ENCODE measurements around the gene SIGLEC8.
"Not testable (repeated sequence)": the region's sequence is repeated elsewhere in the genome, so short reads cannot be mapped to it uniquely, and the experiment has no call there.

Gene SIGLEC8

DNA sequence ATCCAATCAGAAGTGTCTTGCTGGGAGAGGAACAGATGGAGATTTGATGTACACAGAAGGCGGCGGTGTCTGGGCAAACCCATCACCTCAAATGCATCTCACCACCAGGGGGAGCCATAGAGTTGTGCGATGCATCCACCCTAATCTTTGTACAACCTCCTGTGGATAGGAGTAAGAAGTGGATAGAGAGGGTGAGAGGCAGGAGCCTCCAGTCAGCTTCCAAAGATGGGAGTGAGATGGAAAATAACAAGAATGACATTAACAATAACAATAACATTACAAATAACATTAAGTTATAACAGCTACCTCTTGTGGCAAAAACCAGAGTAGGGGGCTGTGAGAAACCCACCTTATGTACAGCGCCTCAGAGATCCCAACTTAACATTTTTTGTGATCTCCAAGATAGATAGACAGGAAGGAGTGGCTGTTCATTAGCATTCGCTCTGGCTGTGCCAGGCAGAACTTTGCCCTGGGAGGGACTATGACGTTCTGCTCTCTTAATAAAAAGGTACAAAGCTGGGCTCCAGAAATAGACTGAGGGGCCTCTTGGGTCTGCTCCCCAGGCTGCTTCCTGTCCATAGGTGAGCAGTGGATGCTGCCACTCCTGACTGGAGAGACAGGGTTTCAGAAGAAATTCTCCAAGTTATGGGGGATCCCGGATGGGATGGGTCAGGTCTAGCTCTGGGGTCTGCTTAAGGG, 14.9 kb upstream of the SIGLEC8 start:
- DNase-seq (ENCODE audit: low read depth), result peak; percentile 83

DNA sequence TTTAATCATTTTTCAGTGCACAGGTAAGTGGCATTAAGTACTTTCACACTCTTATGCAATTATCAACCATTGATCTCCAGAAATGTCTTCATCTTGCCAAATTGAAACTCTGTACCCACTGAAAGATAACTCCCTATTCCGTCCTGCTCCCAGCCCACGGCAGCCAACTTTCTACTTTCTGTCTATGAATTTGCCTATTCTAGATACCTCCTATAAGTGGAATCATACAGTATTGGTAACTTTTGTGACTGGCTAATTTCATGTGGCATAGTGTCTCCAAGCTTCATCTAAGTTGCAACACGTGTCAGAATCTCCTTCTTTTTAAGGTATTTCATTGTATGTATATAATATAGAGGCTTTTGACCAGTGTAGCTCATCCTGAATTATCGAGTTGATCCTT, 14.4 kb upstream of the SIGLEC8 start:
- no peak for DNase-seq (ENCODE audit: low read depth)

DNA sequence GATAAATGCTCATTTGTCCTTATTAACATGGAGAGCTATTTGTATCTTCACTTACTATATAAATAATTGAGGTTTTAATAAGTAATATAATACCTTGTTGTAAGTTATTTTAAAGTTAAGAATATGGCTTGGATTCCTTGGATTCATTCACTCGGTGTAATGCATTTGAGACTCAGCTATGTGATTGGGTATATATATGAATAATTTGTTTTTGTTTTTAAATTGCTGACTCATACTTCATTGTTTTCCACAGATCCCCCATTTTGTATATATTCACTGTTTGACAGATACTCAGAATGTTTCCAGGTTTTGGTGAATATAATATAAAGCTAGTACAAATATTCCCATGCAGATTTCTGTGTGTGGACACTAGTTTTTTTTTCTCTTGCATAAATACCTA, 13.3 kb upstream of the SIGLEC8 start:
- no peak for DNase-seq (ENCODE audit: low read depth)

DNA sequence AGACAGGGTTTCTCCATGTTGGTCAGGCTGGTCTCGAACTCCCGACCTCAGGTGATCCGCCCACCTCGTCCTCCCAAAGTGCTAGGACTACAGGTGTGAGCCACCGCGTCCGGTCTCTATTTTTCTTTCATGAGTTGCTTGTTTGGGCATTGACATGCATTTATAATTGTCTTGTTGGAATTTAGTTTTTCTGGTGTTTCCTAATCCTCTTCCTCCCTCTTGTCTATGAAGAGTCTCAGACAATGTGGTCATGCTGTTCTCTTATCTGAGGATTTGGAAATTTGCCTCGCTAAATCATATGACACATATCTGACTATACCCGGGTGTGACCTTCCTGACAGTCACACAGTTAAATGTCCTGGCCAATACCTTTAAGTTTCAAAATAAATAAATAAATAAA, 12.7 kb upstream of the SIGLEC8 start:
- DNase-seq (ENCODE audit: low read depth), result no peak

DNA sequence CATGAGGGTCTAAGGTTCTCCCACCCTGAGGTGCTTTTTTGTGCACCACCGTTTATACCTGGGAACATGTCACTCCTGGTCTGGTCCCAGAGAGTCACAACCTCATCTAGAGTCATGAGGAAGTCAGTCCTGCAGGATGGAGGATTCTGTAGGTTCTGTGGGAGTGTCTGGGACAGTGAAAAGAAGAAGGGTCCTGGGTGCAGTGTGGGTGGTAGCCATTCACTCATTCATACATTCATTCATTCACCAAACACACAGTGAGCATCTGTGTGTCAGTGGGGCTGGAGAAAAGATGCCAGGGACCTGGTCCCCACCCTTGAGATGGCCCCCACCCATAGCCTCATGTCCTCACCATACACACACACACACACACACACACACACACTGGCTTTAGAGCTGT, 11.4 kb upstream of the SIGLEC8 start:
- no peak for DNase-seq (ENCODE audit: low read depth)

DNA sequence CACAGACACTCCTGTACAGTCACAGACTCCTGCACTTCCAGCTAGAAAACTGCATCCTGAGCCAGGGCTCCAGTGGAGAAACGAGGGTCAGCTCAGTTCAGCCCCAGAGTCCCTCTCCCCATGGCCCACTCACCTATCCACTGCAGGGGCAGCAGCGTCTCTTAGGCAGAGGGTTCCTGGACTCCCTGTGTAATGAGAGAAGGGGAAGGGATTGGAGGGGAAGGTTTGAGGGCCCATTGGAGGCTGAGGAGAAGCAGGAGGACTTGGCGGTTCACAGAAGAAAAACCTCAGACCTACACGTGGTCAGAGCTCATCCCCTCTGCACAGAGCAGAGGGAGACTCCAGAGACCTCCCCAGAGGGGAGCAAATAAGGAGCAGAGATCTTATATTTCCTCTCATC, 10.9 kb upstream of the SIGLEC8 start:
- DNase-seq (ENCODE audit: low read depth), result no peak

DNA sequence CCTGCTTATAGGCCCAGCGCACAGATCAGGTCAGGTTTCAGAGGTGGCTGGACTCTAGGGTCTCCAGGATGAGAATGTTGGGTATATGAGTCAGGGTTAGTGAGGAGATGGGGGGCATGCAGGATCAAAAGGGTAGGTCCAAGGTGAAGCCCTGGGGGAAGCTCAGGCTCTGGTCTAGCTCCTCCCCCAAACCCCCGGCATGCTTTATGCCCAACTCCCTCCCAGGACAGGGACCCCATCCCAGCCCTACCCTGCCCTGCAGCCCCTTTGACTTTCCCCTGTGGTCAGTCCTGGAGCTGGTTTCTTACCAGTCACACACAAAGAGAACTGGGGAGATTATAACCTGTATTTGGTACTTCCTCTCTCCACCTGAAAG, 10.3 kb upstream of the SIGLEC8 start:
- no peak for DNase-seq (ENCODE audit: low read depth)

DNA sequence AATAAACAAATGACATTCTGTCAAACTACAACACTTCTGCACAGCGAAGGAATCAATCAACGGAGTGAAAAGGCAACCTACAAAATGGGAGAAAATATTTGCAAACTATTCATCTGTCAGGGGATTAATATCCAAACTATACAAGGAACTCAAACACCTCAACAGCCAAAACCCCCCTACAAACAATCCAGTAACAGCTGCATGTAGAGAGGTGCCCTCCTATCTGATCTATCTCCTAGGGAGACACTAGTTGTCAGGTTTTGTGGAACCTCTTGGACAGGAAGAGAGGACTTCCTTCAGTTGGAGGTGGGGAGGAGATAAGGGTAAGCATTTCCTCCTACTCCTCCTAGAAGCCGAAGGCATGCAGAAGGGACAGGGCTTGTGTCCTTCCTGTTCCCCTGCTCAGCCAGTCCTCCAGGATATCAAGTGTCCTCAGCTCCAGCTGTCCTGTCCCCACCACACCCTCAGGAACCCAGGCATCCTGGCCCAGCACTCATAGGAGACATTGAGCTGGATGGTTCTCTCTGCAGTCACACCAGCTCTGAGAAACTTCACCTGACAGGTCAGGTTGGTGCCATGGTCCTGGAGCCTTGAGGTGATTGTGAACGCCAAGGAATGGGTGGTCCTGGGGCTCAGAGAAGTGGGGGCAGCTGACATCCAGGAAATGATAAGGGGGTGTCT, 9.8 kb upstream of the SIGLEC8 start:
- DNase-seq (ENCODE audit: low read depth), result no peak

DNA sequence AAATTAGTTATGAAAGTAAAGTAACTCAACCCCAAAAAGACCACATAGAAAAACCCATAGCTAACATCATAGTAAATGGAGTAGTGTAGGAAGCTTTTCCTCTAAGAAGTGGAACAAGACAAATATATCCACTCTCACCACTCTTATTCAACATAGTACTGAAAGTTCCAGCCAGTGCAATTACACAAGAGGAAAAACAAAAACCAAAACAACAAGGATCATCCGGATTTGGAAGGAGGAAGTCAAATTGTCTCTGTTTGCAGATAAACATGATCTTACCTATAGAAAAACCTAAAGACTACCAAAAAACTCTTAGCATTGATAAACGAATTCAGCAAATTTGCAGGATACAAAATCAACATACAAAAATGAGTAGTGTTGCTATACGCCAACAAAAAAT, 8.5 kb upstream of the SIGLEC8 start:
- DNase-seq (ENCODE audit: low read depth), result no peak

DNA sequence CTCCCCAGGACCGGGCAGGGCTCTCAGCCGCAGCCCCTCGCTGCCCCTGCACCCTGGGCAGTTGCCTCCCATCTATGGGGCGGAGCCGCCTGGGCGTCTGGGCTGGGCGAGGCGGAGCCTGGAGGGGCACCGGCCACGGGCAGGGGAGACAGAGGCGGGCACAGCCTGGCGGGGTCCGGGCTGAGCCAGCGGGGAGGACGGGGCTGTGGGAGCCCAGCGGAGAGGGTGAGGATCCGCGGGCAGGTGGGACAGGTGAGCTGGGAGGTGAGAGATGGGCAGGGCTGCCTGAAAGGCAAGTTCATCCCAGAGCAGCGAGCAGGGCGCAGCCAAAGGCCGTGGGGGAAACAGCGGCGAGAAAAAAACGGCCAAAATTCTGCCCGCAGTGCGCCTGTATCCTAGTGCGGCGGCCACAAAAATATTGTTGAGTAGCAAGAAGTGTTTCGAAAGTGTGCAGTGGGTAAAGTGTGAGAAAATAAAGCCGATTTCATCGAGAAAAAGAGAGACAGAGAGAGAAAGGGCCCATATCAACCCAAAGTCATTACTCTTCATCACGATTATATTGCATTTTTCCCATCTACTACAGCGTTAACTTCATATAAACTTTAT, 5.8 kb upstream of the SIGLEC8 start:
- not testable (repeated sequence) for DNase-seq (ENCODE audit: low read depth)

DNA sequence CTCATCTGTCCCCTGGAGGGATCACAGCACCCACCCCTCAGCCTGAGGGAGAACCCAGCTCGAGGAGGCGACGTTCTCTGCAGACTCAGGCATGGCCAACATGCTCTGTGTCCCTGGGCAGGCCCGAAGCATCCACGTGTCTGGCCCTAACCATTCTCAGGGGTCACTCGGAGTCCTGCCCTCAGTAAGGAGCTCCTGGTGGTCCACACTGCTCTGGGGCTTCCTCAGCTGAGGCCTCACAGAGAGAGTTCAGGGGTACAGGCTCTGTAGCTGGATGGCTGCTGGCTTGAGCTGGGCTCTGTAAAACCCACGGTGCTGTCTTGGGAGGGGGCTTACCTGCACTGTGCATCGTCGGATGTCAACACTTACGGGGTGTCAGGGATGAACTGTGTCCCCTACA, 4.4 kb upstream of the SIGLEC8 start:
- DNase-seq (ENCODE audit: low read depth), result no peak

DNA sequence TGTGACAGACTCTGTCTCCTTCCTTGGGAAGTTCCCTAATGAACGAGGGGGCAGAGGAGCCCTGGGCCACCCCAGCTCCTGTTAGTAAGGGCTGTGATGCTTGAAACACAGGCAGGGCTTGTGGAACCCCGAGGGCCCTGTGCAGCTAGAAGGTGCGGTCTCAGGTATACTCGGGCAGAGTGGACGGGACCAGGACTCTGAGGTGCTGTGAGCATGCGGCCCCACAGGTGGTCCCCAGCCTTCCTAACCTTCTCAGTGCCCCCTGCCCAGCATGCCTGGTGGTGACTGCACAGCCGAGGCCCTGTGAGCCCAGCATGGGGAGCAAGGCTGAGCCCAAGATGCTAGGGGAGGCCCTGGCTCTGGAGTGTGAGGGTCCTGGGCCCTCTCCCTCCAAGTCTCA, 4.0 kb upstream of the SIGLEC8 start:
- DNase-seq (ENCODE audit: low read depth), result no peak

DNA sequence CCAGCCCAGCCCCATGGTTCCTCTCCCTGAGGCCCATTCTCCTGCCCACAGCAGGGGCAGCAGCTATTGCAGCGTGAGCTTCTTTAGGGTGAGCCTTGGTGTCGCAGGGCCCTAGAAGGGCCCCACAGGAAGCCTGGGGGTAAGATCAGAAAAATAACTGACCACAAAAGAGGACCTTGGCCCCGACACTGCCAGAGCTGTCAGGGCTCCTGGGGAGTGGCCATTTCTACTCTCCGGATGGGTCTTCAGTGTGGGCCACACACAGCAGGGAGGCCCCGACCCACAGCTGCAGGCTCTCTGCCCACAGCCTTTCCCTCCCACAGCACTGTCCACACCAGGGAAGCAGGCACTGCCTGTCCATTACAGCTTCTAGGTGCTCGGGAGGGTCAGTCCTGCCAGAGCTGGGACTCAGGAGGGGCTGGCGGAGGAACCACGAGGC, 3.5 kb upstream of the SIGLEC8 start:
- no peak for DNase-seq (ENCODE audit: low read depth)

DNA sequence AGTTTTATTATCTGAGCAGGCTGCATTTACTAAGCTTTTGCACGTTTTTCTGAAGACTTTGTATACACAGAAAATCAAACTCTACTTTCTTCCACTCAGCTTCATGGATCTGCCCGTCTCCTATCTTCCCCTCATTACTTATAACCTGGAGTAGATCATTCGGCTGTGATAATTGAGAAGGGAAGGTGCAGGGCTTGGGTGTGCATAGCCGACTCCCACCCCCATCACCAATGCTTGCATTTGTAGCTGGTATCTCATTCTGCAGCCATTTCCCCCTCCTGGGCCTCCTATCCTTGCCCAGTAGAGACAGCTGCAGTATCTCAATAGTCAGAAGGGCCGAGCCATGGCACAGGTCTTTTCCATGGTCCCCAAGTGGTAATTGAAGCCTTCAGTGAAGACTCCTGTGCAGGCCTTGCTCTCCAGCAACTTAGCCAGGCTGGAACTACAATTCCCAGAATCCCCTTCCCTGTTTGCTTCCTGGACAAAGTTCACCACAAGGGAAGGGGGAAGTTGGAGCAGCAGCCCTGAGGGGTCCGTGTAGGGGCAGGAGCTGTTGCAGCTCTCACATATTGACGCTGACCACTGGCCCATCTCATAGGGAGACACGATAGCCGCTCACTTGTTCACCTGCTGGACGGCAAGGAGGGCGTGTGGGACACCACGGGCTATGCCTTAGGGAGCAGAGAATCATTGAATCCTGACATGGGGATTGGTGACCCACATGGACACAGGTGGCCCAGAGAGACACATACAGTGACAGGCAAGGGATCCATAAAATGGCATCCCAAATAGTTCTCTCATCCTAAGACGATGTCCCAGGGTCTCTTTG, 2.1 kb upstream of the SIGLEC8 start:
- DNase-seq (ENCODE audit: low read depth), result no peak

DNA sequence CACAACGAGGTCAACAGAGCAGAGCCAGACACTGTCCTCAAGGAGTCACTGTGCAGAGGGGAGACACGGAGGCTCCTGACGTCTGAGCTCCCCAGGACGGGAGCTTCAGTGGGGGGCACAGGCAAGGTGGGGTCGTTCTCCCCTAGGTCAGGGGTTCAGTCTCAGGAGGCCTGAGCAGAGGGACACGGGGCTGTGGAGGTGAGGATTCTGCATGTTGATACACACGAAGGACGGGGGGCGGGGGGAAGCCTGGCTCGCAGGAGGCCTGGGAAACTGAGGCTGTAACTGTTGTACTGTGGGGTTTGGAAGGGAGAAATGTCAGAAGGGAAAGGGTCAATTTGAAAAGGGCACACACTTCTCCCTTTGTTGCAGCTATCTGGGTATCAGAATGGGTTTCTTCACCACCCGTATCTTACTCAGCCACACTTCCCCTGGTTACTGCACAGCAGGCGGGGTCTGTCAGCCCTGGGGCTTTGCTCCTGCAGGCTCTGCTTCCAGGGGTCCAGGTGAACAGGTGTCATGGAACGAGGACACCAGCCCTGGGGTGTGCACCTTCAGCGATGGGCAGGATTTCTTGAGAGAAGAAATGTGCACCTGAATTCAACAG, 748 bp upstream of the SIGLEC8 start:
- DNase-seq (ENCODE audit: low read depth), result no peak

DNA sequence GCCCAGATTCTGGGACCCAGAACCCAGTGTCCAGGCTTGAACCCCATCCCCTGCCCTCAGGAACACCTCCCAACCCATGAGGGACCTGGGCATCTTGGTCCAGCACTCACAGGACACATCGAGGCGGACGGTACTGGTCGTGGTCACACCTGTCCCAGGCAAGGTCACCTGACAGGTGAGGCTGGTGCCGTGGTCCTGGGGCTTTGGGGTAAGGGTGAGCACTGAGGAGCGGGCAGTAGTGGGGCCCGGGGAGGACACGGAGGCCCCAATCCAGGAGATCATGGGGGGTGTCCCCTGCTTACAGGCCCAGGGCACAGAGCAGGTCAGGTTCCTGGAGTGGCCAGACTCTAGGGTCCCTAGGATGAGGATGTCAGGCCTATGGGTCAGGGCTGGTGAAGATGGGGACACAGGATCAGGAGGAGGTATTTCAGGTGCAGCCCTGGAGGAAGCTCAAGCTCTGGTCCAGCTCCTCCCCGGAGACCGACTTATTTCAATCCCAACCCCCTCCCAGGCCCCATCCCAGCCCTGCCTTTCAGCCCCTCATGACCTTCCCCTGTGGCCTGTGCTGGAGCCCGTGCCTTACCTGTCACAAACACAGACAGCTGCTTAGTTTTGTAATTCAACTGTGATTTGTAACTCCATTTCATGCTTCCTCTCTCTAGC, 772 bp downstream of the SIGLEC8 start:
- no peak for DNase-seq (ENCODE audit: low read depth)

DNA sequence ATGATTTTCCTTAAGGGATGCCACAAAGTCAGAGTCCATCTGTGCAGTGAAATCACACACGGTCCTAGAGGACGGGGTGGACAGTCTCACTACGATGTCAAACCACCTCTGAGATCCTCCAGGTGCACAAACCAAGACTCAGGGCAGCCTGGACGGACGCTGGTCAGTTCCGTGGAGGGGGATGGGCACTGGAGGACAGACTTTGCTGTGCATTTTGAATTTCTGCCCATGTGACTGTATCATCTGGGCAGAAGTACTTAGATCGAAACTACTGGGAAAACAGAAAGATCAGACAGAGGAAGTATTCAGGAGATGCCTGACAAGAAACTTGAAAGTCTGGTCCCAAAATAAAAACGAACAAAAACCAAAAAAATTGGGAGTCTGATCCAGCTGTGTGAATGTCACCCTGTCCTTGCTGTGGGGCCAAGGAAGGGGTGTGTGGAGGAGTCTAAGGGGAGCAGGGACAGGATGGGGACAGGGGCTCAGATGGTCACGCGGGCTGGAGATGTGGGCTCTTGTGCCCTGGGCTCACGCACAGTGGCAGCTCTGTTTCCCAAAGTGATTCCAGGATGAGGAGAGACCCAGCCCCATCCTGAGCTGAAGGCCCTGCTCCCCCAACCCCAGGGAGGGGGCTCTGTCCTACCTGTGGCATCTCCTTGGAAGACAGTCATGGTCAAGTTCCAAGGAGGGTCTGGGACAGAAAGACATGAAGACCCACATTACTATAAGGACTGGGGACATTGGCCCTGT, 1.5 kb downstream of the SIGLEC8 start:
- no peak for DNase-seq (ENCODE audit: low read depth)

DNA sequence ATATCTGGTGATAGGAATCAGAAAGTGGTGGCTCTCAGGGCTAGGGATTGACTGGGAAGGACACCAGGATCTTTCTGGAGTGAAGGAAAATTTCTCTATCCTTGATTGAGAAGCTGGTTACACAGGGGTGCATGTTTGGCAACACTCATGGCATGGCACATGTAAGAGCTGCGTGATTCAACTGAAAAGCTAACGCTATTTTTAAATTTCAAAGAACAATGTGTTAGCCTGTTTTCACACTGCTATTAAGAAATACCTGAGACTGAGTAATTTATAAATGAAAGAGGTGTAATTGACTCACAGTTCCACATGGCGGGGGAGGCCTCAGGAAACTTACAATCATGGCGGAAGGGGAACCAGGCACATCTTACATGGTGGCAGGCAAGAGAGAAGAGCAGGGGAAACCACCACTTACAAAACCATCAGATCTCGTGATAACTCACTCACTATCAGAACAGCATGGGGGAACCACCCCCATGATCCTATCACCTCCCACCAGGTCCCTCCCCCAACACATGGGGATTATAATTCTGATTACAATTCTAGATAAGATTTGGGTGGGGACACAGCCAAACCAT, 7.4 kb downstream of the SIGLEC8 start:
- DNase-seq (ENCODE audit: low read depth), result no peak

DNA sequence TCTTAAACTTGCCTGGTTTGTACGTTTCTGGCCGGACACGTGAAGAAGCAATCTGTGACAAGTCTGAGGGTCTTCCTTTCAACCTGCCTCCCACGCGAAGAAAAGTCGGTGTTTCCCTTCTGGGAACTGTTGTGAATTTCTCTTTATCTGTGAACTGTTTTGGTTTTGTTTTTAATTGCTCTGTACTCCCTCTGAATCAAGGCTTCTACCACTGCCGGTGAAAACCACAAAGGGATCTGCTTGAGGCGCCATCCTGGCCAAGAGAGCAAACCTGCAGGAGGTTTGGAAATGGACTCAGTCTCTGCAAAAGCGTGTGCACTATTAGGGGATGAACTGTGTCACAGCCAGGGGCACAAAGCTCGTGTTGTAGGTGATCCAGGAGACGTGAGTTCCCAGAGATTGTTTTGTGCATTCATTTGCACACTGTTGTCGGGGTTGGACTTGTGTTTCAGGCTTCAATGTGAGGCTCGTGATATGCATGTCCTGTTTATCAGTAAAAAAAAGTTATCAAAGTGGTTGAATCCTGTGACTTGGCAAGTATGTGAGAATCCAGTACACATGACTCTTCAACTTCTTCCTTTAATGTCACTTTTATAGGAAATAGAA, 9.7 kb downstream of the SIGLEC8 start:
- no peak for DNase-seq (ENCODE audit: low read depth)

DNA sequence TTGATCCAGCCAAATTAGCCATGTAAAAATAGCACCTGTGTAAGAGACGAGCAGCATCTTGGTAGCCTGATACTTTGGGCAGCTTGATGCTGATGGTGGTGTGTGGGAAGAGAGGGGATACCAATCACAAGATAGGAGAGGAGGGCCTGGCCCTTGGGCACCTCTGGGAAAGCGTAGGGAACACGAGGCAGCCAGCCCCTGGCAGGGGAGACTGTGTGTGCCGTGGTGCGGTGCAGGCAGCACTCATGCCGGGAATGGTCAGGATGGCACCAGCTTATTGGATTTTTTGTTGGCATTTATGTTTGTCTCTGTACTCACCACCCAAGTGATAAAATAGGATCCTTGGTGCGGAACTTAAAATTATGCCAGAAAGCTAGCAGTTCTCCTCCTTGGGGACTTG, 10.2 kb downstream of the SIGLEC8 start:
- no peak for DNase-seq (ENCODE audit: low read depth)

Data from stimulated activated CD8-positive, alpha-beta memory T cell treated with anti-CD3 and anti-CD28 coated beads, Interleukin-12 subunit alpha, Interleukin-12 subunit beta, amount 100 ng/mL, for 1 hour (primary cell).